ENCODE results near the gene GAL.

GAL gene

DNA sequence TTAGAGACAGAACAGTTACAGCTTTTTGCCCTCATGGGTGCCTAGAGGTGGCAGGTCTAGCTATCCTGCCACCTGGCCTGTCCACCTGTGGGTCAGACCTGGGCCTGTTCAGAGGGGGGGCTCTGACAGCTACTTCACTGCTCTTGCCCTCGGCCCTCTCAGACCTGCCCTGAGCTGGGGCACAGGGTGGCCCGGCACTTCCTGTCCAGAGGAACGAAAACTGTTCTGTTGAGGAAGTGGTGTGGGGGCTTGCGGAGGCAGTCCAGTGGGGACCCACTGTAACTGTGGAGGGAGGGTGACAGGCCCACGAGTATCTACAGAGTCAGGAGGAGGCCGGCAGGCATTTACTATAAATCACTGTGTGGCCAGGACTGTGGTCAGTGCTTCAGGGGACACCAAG, 50.8 kb downstream of the GAL start:
- Histone ChIP-seq H3K4me1 (ENCODE audit: insufficient read depth, poor library complexity, severe bottlenecking) (no peaks in the 10 kb centered on the region), H3K9me3 (ENCODE audit: severe bottlenecking) (no peaks in the 10 kb centered on the region), H3K27ac (ENCODE audit: poor library complexity, severe bottlenecking) (no peak overlapping the region), H3K4me3 (ENCODE audit: severe bottlenecking) (no peak overlapping the region), H3K36me3 (ENCODE audit: low read depth) (no peaks in the 10 kb centered on the region), H3K27me3 (ENCODE audit: insufficient read depth, poor library complexity, severe bottlenecking) (no peaks in the 10 kb centered on the region)
- DNase-seq (ENCODE audit: low spot score), result no peak
- ATAC-seq (ENCODE audit: low read depth), result no peak
- TF ChIP-seq, protein P1, sequence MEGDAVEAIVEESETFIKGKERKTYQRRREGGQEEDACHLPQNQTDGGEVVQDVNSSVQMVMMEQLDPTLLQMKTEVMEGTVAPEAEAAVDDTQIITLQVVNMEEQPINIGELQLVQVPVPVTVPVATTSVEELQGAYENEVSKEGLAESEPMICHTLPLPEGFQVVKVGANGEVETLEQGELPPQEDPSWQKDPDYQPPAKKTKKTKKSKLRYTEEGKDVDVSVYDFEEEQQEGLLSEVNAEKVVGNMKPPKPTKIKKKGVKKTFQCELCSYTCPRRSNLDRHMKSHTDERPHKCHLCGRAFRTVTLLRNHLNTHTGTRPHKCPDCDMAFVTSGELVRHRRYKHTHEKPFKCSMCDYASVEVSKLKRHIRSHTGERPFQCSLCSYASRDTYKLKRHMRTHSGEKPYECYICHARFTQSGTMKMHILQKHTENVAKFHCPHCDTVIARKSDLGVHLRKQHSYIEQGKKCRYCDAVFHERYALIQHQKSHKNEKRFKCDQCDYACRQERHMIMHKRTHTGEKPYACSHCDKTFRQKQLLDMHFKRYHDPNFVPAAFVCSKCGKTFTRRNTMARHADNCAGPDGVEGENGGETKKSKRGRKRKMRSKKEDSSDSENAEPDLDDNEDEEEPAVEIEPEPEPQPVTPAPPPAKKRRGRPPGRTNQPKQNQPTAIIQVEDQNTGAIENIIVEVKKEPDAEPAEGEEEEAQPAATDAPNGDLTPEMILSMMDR (IDR thresholded peaks at IDR 0.05; ENCODE audit: poor library complexity, severe bottlenecking), result no peak

DNA sequence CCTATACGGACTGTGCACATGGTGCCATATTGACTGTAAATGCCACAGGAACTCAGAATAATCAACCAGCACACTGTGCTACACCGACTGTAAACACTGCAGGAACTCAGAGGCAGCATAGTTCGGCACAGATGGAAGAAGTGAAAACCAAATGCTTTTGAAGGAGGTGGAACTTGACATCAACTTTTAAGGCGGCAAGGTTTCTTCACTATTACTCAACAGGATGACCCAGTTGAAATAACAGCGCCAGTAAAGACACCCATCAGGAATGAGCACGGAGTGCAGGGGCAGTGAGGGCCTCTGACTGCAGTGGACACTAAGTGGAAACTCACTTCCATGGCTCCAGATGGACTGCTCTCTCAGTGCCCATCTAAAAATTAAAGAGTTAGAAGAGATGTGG, 51.3 kb downstream of the GAL start:
- no peaks in the 10 kb centered on the region for H3K27me3 ChIP-seq (ENCODE audit: insufficient read depth, poor library complexity, severe bottlenecking)
- no peaks in the 10 kb centered on the region for H3K36me3 ChIP-seq (ENCODE audit: low read depth)
- DNase-seq (ENCODE audit: low spot score), result no peak
- no peak overlapping the region for H3K4me3 ChIP-seq (ENCODE audit: severe bottlenecking)
- no peak overlapping the region for H3K27ac ChIP-seq (ENCODE audit: poor library complexity, severe bottlenecking)
- no peak for ATAC-seq (ENCODE audit: low read depth)
- TF ChIP-seq, protein P1 (IDR thresholded peaks at IDR 0.05; ENCODE audit: poor library complexity, severe bottlenecking), result no peak
- no peaks in the 10 kb centered on the region for H3K4me1 ChIP-seq (ENCODE audit: insufficient read depth, poor library complexity, severe bottlenecking)
- no peaks in the 10 kb centered on the region for H3K9me3 ChIP-seq (ENCODE audit: severe bottlenecking)
